ENCODE measurements around the gene MALT1.
"Not testable (repeated sequence)": the region's sequence is repeated elsewhere in the genome, so short reads cannot be mapped to it uniquely, and the experiment has no call there.

DNA sequence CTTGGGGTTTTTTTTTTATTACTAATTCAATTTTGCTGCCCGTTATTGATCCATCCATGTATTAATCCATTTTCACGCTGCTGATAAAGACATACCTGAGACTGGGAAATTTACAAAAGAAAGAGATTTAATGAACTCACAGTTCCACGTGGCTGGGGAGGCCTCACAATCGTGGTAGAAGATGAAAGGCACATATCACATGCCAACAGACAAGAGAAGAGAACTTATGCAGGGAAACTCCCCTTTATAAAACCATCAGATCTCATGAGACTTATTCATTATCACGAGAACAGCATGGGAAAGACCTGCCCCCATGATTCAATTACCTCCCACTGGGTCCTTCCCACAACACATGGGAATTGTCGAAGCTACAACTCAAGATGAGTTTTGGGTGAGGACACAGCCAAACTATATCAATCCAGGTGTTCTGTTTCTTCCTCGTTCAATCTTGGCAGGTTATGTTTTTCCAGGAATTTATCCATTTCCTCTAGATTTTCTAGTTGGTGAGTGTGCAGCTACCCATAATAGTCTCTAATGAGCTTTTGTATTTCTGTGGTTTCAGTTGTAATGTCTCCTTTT is 18.0 kb upstream of the MALT1 start:
- TF ChIP-seq, protein P1, sequence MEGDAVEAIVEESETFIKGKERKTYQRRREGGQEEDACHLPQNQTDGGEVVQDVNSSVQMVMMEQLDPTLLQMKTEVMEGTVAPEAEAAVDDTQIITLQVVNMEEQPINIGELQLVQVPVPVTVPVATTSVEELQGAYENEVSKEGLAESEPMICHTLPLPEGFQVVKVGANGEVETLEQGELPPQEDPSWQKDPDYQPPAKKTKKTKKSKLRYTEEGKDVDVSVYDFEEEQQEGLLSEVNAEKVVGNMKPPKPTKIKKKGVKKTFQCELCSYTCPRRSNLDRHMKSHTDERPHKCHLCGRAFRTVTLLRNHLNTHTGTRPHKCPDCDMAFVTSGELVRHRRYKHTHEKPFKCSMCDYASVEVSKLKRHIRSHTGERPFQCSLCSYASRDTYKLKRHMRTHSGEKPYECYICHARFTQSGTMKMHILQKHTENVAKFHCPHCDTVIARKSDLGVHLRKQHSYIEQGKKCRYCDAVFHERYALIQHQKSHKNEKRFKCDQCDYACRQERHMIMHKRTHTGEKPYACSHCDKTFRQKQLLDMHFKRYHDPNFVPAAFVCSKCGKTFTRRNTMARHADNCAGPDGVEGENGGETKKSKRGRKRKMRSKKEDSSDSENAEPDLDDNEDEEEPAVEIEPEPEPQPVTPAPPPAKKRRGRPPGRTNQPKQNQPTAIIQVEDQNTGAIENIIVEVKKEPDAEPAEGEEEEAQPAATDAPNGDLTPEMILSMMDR (IDR thresholded peaks at IDR 0.05): not testable (repeated sequence)
- not testable (repeated sequence) for TF ChIP-seq EP300 (IDR thresholded peaks at IDR 0.05)
